Umbilical cord (tissue), 2 donors: ENCODE data around the gene CBARP. TPM values are rescaled to one million over a fixed set of nuclear protein-coding genes. Genes with fewer than 3 reads are reported as not detected.
A peak's percentile ranks its signal among the peaks of the same experiment; 100 is the strongest.

Experiments
- DNase-seq: peaks from one replicate; pipeline ENCODE4 v3.0.0-alpha.2; 2015; ENCODE audit warnings: low spot score
- total RNA-seq: library from RNA; depleted of rRNA; stranded (reverse); fragments of >200 nt; gene quantifications from one replicate; pipeline ENCODE4 v1.2.3, GENCODE V29; 2014; ENCODE audit warnings: low replicate concordance; ENCODE audit not compliant: insufficient read depth

Gene CBARP, protein sequence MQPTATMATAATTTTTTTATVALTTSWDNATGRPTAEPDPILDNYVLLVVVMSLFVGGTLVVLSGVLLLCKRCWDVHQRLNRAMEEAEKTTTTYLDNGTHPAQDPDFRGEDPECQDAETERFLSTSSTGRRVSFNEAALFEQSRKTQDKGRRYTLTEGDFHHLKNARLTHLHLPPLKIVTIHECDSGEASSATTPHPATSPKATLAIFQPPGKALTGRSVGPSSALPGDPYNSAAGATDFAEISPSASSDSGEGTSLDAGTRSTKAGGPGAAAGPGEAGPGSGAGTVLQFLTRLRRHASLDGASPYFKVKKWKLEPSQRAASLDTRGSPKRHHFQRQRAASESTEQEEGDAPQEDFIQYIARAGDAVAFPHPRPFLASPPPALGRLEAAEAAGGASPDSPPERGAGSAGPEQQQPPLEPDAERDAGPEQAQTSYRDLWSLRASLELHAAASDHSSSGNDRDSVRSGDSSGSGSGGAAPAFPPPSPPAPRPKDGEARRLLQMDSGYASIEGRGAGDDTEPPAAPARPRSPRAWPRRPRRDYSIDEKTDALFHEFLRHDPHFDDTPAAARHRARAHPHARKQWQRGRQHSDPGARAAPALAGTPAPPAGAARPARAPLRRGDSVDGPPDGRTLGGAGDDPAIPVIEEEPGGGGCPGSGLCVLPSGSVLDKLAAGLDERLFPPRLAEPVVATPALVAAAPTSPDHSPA
- total RNA-seq: not detected

DNA sequence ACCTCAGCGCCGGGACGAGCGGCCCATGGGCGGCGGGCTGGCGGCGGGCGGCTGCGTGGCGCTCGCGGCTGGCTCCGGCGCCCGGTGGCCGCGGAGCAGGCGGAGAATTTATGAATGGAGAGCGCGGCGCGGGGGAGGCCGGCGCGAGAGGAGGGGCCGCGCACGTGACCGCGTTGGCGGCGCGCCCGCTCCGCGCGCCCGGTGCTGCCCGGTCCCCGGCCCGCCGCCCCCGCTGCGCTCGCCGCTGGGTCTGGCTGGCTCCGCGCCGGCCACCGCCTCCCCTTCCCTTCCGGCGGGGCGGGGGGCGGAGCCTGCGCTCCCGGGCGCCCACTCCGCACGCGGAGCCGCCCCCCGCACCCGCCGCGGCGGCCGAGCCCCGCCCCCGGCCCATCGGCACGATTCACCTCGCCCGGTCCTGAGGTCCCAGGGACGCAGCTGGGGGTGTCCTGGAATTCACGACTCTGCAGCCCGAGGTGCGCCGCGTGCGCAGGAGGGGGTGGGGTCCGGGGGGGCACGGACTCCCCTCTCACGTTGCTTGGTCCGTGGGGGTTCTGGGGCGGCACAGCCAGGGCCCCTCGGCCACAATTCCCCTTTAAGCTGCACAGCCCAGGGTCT is at the start of gene CBARP:
CBARP (minus strand) TSS at position 252 of the 615 bp plus-strand sequence. CDS start 1,905 bp downstream, outside the sequence.
- DNase-seq: no peak

DNA sequence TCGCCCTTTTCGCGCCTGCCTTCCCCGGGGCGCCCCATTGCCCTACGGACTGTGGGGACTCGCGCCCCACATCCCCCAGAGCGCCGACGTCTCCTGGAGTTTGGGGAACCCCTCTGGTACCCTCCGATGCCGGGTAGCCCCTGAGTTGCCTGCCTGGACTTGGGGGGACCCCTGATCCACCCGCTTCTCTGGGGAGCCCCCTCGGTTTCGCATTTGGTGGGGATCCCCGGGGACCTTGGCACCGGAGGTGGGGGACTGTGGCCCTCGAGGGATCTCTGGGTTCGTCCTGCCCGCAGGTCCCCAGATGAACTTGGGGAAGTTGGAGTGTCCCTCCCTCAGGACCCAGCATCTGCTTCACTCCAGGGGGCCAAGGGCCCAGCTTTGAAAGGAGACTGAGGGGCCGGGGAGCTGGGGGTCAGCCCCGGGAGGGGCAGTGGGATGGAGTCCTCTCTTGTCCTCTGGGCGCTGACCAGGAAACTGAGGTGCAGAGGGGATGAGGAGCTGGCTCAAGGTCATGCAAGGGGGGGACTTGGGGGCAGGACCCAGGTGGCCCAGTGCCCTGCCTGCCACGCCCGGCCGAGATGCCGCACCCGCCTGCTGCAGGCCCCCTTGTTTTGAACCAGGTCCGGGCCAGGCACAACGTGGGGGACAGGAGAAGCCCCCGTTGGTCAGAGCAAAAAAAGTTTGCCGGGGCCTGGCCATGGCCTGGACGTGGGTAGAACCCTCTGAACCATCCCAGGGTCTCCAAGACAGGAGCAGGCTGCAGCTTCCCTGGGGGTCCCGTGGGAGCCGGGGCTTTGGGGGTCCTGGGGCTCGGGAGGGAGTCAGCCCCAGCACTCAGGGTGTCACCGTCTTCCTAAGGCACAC is 48.9 kb upstream of the CBARP start:
- no peak for DNase-seq

DNA sequence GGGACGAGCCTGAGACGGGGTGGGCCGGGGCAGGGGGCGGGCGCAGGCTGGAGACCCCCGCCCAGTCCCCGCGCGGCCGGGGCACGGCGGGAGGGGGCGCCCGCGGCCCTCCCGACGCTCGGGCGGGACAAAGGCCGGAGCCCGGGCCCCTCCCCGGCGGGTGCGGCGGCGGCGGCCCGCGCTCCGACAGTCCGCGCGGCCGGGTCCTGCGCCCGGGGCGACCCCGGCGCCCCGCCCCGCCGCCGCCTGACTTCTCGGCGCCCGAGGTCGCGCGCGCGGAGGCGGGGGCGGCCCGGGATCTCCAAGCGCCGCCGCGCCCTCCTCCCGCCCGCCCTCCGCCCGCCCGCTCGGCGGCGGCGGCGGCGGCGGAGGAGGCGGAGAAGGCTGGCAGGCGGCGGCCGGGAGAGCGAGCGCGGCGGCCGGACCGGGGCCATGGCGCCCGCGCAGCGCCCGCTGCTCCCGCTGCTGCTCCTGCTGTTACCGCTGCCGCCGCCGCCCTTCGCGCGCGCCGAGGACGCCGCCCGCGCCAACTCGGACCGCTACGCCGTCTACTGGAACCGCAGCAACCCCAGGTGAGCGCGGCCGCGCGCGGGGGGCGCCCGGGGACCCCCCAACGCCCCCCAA is 48.0 kb upstream of the CBARP start, which contains the start of gene EFNA2:
EFNA2 (plus strand) TSS at position 137 of the 624 bp plus-strand sequence; CDS start at position 433, 296 bp downstream.
- DNase-seq: no peak

- DNase-seq: no peak
Measured at GRCh38 chr19:1284979-1285736, 47.4 kb upstream of the CBARP start.

DNA sequence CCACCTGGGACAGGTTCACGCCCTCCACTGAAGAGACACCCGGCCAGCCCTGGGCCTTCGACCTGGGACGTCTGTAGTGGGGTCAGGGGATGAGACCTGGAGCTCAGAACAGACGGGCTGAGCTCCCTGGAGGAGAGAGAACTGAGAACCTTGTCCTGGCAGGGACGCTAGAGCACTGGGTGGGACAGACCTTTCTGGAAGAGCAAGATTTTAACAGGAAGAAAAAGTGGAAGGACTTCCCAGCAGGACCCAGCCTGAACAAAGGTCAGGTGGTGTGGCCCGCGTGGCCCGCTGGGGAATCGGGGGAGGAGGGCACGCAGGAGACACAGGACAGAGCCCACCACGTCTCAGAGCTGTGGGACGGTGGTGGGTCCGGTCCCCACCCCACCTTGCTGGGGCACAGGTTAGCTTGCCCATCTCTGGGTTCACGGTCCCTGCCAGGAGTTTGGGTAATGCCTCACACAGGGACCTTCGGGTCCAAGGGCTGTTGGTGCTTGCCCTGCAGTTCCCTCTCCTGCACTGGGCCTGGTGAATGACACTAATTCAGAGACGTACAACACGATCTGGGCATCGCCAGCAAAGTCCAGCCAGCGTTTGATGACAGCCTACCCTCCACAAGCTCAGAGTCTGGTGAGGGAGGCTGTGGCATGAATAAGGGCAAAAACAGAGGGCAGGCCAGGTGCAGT is 46.6 kb upstream of the CBARP start:
- no peak for DNase-seq

- no peak for DNase-seq
Measured at GRCh38 chr19:1283917-1284292, 46.1 kb upstream of the CBARP start.

DNA sequence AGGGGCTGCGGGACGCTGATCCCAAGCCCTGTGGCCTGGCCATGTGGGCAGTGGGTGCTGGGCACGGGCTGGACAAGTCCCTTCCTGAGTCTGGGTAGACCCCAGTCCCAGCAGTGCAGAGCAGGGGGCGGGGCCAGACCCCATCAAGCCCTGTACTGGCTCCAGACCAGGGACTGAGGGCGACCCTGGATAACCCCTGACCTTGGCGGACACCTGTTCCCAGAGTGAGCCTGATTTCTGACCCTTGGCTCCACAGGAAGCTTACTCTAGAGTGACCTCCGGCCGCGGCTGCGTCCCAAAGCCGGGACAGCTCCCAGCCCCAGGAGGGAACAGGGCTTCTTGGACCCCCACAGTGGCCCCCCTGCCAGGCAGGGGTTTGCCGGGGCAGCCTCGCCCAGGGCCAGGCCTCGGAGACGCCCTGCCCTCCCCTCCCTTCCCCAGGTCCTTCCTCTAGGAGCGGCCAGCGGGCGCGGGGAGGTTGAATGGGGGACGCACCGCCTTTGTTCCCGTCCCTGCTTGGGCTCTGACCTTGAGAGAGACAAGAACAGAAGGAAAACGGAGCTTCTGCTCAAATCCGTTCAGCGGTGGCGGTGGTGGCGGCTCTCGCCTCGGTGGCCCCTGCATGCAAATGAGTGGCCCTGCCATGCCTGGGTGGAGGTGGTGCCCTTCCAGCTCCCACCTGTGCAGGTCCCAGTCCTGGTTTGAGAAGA is 45.6 kb upstream of the CBARP start:
- DNase-seq: no peak

DNA sequence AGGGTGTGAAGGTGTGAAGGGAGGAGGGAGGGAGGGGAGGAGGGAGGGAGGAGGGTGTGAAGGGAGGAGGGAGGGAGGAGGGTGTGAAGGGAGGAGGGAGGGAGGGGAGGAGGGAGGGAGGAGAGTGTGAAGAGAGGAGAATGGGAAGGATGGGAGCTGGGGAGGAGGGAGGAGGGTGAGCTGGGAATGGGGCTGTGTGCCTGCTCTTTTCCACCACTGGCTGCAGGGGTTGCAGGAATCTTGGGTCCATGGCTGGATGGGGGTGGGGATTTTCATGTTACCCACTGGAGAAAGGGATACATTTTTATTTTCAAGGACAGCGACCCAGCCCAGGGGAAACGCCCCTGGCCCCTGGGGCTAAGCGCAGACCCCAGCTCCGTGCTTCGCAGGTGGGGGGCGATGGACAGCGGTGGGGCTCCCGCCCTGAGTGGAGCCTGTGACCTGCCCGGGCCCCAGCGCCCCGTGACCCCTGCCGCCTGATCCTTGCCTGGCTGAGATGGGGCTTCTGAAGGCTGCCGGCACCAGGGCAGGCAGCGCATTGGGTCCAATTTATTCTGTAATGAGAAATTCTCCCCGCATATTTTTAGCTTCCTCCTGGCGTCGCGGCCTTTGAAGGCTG is 44.9 kb upstream of the CBARP start:
- DNase-seq: no peak

DNA sequence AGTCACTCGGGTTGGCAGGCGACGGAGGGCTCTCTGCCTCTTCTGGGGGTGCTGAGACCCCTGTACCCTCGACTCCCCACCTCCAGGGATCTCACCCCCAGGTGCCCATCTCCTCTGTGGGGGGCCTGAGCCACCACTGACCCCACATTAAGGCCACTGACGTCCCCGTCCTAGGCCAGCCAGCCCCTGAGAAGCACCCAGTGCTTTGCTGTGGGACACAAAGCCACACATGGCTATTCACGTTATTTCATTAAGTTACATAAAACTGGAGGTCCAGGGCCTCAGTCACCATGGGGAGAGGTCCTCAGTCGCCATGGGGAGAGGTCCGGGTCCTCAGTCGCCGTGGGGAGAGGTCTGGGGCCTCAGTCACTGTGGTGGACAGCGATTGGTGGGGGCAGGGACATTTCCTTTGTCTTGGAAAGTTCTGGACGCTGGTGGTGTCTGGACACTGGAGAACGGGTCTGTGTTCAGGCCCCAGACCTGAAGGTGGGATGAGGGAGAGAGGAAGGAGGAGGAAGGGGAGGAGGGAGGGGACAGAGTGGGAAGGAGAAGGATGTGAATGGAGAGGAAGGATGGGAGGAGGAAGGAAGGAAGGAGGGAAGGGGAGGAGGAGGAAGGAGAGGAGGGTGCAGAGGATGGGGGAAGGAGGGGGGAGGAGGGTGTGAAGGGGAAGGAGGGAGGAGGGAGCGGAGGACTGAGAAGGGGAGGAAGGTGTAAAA is 43.9 kb upstream of the CBARP start:
- DNase-seq: no peak

DNA sequence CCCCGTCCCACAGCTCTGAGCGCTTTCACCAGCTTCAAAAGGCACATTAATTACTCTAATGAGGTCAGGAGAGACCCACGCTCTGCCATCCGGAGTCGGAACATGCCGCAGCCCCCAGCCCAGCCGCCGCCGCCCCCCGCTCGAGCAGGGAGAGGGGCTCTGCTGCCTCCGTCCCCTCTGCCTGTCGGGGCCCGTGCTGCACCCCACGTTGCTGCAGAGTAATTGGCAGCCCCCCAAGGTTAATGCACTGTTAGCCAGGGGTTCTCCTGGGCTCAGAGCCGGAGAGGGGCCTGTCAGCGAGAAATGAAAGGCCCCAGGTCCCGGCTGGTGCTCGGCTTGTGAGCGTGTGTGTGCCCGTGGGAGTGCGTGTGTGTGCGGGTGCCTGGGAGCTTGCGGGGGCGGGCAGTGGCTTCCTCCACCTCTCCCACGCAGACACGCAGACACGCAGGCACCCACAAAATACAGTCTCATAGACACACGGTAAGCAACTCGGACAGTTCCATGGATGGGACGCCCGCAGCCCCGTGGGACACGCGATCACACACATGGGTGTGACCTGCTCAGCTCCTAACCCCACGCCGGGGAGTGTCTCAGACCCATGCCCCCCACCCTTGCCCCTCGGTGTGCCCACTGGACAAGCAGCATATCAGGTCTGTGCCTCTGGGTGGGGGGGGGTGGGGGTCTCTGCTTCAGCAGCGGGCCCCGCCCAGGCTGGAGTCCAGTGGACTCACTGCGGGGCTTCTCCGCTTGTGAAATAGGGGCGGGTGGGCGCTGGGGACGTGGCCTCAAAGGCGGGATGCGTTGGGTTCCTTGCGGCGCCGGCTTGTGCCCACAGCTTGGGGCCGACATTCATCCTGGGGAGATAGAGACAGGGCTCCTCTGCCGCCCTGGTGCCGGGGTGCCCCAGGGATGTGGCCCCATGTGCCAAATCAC is 43.1 kb upstream of the CBARP start:
- no peak for DNase-seq

DNA sequence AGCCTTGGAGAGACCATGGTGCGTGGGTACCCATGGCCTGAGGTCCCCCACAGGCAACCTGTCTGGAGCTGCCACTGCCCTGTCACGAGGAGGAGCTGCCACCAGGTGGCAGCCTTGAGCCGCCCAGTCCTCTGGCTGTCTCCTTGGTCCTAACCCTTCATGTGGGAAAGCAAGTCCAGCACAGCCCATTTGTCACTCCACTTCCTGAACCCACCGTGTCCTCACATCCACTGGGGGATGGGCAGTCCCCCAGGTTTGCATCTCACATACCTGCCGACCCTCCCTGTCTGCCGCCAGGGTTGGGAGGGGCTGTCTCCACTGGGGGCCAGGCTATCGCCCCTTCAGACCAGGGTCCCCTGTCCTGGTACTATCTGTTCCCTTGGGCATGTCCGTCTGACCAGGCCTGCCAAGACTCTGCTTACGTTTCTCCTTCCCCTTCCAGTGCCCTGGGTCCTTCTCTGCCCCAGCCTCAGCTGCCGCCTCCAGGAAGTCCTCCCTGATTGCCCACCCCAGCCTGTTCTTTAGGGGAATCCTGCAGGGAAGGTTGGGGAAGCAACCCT is 42.1 kb upstream of the CBARP start:
- peak; percentile 85 for DNase-seq

- no peak for DNase-seq
Measured at GRCh38 chr19:1278713-1279660, 41.2 kb upstream of the CBARP start.

- DNase-seq: no peak
Measured at GRCh38 chr19:1278074-1278473, 40.3 kb upstream of the CBARP start.

- DNase-seq: no peak
Measured at GRCh38 chr19:1277061-1277460, 39.3 kb upstream of the CBARP start.

- DNase-seq: no peak
Measured at GRCh38 chr19:1276628-1277022, 38.8 kb upstream of the CBARP start.
